Activated CD4-positive, CD25-positive, alpha-beta regulatory T cell treated with anti-CD3 and anti-CD28 coated beads, Interleukin-2, amount 50 U/mL, for 16 hours (primary cell): Measurements from ENCODE around the gene TASP1.
"Not testable (repeated sequence)": the region's sequence is repeated elsewhere in the genome, so short reads cannot be mapped to it uniquely, and the experiment has no call there.

Experiments used
- DNase-seq: peaks from one replicate; pipeline ENCODE4 v3.0.0-alpha.2; 2020; ENCODE audit warnings: low read depth, low spot score

TASP1 gene

GRCh38 chr20:13401596-13401995, 237.1 kb downstream of the TASP1 start:
- DNase-seq, result no peak

GRCh38 chr20:13400453-13400852, 238.3 kb downstream of the TASP1 start:
- no peak for DNase-seq

GRCh38 chr20:13397300-13397724, 241.4 kb downstream of the TASP1 start:
- no peak for DNase-seq

- no peak for DNase-seq
Observed at GRCh38 chr20:13396826-13397225, 241.9 kb downstream of the TASP1 start.

GRCh38 chr20:13396022-13396421, 242.7 kb downstream of the TASP1 start:
- no peak for DNase-seq

GRCh38 chr20:13395232-13395631, 243.5 kb downstream of the TASP1 start:
- DNase-seq, result no peak

- no peak for DNase-seq
Observed at GRCh38 chr20:13392391-13392790, 246.3 kb downstream of the TASP1 start.

GRCh38 chr20:13389115-13389514, 249.6 kb downstream of the TASP1 start:
- no peak for DNase-seq

- no peak for DNase-seq
Observed at GRCh38 chr20:13384132-13384531, 254.6 kb downstream of the TASP1 start.

- DNase-seq, result no peak
Observed at GRCh38 chr20:13382786-13383185, 255.9 kb downstream of the TASP1 start.

GRCh38 chr20:13380497-13381229, 258.1 kb downstream of the TASP1 start:
- DNase-seq, result not testable (repeated sequence)

GRCh38 chr20:13373400-13373799, 265.3 kb downstream of the TASP1 start:
- no peak for DNase-seq

GRCh38 chr20:13364278-13365170, 274.2 kb downstream of the TASP1 start:
- DNase-seq, result no peak

GRCh38 chr20:13363473-13363872, 275.3 kb downstream of the TASP1 start:
- DNase-seq, result no peak

GRCh38 chr20:13362165-13362564, 276.6 kb downstream of the TASP1 start:
- DNase-seq, result not testable (repeated sequence)

- DNase-seq, result not testable (repeated sequence)
Observed at GRCh38 chr20:13358936-13359335, 279.8 kb downstream of the TASP1 start.

GRCh38 chr20:13357782-13358181, 280.9 kb downstream of the TASP1 start:
- DNase-seq, result not testable (repeated sequence)

- no peak for DNase-seq
Observed at GRCh38 chr20:13356591-13356990, 282.1 kb downstream of the TASP1 start.

- no peak for DNase-seq
Observed at GRCh38 chr20:13355941-13356486, 282.7 kb downstream of the TASP1 start.

- DNase-seq, result no peak
Observed at GRCh38 chr20:13355411-13355810, 283.3 kb downstream of the TASP1 start.

GRCh38 chr20:13353261-13353945, 285.3 kb downstream of the TASP1 start:
- no peak for DNase-seq

- DNase-seq, result no peak
Observed at GRCh38 chr20:13349235-13349604, 289.5 kb downstream of the TASP1 start.
